HG03103 (cell line): ENCODE results near the gene BRD2.
A peak's percentile ranks its signal among the peaks of the same experiment; 100 is the strongest.

Experiments used
- ATAC-seq: cut with Tn5 transposase; IDR thresholded peaks from one replicate; pipeline ENCODE4 v1.9.1; 2021; ENCODE audit warnings: low read depth; ENCODE audit not compliant: unreplicated experiment

Gene BRD2

DNA sequence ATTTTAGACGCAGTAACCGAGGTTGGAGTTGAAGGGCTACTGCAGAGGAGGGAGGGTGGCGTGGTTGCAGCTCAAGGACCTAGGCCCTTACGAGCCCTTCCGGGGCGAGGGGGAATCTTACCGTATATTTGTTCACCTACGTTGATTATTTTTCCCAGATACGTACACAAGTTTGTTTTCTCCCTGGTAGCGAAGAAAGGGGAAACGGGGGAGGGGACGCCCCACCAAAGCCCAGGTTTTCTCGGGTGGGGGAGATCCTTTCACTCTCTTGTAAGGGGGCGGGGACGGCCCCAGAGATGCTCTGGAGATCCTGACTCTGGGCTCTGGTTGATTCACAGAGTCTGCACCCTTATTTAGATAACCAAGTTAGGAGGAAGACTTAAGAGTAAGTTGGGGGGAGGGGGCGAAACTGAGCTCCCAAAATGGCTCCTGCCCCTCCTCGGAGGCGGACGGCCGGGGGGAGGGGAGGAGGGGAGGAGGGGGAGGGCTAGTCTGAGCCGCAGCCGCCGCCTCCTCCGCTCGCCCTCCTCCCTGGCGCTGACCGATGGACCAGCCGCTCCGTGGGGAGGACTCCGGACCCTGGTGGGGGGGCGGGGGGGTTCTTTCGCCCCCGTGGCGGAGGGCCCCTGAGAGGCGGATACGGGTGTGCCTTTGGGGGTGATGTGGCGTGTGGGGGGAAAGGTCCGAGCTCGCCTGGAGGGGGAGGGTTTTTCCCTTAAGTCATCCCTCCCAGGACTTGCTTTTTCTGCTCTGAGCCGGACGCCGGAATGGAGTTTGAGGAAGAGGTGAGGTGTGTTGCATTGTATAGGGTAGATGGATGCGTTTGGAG lies 2.2 kb downstream of the BRD2 start:
- no peak for ATAC-seq

DNA sequence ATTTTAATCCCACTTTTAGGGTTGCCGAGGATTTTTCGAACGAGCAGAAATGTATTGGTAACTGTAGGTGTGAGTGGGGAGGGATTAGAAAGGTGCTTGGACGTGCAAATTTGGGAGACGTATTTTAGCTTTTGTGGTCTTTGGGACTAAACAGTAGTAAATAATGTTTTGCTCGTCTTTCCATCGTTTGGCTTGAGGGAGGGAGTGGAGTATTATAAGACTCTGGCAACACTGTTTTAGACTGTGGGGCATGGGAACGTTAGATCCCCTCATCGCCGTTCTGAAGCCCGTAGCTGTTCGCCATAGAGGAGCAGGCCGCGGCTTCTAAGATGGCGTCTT lies 2.8 kb downstream of the BRD2 start:
- ATAC-seq: no peak

DNA sequence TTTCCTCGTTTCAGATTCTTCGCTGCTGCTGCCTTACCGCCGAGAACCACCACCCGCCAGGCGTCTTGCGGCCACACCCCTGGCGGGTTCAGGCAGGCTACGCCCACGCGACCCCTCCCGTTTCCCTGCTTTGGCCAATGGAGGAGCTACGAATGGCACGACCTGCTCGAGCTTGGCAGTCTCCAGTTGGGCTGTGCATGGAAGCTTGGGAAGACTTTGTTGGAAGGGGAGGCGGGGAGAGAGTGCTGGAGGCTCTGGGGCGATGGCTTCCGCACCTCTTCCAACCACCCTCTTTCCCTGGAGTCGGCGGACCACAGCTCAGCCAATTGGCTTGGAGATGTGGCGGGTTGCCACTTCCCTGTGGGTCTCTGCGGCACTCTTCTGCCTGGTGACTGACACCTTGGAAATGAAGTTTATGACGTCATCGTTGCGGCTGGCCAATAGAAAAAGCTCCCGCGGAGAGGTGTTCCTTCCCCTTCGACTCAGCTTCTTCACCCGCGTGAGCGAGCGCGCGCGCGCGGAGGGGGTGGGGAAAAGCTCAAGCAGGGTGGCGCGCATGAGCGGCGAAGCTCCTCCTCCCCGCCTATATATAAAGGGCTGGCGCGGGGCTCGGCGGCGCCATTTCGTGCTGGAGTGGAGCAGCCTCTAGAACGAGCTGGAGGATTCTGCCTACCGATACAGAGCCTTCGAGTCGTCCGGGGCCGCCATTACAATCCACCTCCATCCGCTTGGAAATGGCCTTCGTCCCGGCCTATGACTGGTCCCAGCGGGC lies 3.4 kb downstream of the BRD2 start:
- peak; percentile 33 for ATAC-seq

DNA sequence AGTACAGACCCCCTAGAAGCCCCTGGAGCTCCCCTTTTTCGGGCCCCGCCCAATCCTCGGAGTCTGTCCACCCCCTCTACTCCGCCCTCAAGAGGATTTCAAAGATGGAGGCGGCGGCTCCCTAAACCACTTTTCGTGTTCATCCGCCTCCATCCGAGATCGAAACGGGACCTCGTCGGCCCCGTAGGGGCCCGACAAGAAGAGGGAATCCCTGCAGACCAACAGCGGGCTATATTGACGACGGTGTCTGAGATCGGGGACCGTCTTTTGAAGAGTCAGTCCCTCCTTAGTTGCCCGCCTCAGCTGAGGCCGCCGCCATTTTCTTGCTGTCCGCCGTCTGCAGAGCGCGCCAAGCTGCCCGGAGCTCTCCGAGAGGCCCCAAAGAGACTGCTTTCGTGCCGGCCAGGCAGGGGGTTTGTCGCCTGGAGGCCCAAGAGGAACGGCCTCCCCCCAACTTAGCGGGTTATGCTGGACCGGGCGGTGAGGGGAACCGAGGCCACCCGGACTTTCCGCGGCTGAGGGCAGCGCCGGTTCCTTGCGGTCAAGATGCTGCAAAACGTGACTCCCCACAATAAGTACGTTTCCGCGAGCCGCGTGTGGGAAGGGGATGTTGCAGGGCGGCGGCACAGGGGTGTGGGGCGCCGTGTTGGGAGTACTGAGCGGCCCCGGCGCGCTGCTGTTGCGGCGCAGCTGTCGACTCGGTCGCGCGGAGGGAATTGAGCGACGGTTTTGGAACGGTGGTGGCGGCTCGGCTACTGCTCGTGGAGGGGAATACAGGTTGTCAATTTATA lies 4.2 kb downstream of the BRD2 start:
- no peak for ATAC-seq

DNA sequence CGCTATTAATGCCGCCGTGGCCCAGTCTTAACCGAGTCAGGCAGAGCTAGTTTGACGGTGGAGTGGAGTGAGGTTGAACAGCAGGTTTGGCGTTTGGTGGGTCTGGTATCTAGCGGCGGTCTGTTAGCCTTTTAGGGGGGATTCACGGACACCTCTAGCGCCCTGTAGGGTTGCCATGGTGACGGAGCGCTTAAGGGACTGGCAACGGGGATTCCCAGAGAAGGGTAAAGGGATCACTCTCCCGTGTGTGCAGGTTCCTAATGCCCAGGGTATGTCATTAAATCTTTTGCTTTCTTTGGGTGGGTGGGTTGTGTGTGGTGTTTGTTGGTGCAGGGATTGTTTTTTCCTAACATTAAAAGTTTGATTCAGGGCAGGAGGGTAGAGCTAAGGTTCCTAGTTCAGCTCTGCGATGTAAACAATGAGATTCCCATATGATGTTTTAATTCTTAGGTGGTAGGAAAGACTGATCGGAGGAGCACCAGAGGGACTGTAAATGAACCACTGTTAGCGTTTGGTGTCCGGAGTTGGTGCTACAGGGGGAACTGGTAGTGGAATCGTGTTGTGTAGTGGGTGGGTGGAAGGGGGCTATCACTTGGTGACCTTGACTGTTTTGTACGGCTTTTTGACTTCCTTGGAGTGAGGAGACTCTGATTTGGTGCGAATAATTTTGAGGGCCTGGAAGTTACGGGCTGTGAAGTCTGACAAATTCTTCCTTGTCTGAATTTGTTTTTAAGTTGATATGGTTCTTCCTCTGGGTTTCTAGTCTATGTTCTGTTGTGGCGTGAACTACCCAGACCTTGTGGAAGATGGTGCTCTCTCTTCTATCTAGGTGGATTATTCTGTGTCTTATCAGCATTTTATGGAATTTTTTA lies 5.0 kb downstream of the BRD2 start:
- no peak for ATAC-seq

DNA sequence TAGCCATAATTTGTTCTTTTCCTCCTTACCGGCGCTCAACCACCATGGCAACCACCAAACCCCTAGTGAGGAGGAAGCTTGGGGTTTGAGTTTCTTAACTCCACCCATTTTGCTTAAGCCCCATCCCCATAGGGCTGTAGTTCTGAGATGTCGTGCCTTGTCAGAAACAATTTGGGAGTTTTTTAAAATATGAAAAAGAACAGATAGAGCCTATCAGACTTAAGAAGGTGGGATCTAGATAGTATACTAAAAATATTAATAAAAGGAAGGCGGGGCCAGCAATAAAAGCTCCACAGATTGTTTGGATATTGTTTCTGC lies 5.6 kb downstream of the BRD2 start:
- no peak for ATAC-seq

DNA sequence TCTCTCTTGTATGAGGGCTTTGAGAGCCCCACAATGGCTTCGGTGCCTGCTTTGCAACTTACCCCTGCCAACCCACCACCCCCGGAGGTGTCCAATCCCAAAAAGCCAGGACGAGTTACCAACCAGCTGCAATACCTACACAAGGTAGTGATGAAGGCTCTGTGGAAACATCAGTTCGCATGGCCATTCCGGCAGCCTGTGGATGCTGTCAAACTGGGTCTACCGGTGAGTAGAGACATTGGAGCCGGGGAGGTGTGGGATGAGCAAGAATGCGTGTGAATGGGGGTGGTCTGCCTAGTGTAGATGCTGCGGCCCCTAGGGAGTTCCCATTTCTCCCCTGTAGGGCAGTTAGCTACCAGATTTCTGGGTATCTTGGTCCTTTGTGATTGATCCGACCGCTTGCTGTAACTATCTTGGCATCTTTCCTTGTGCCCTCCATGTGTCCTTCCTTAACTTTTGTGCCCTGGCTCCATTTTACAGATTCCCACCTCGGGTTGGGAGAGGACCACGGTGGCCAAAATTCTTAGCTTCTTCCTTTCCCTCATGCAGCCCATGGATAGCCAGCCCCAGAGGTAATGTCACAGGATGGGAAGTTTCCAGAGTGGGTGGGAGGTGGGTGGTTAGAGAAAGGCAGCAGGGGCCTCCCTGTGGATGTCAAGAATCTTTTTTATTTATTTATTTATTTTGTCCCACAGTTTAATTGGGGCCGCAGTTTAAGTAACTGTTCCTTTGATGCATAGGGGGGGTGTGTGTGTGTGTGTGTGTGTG lies 6.3 kb downstream of the BRD2 start:
- no peak for ATAC-seq

DNA sequence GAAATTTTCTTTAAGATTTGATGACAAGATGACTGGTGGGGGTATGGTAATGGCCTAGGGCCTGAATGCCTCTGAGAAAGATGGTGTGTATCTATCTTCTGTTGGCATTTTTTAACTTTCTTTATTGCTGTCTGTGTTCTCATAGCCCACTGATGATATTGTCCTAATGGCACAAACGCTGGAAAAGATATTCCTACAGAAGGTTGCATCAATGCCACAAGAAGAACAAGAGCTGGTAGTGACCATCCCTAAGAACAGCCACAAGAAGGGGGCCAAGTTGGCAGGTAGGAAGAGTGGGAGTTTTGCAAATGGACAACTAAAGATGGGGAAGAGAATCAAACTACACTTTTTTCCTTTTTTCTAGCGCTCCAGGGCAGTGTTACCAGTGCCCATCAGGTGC lies 7.5 kb downstream of the BRD2 start:
- ATAC-seq: no peak

DNA sequence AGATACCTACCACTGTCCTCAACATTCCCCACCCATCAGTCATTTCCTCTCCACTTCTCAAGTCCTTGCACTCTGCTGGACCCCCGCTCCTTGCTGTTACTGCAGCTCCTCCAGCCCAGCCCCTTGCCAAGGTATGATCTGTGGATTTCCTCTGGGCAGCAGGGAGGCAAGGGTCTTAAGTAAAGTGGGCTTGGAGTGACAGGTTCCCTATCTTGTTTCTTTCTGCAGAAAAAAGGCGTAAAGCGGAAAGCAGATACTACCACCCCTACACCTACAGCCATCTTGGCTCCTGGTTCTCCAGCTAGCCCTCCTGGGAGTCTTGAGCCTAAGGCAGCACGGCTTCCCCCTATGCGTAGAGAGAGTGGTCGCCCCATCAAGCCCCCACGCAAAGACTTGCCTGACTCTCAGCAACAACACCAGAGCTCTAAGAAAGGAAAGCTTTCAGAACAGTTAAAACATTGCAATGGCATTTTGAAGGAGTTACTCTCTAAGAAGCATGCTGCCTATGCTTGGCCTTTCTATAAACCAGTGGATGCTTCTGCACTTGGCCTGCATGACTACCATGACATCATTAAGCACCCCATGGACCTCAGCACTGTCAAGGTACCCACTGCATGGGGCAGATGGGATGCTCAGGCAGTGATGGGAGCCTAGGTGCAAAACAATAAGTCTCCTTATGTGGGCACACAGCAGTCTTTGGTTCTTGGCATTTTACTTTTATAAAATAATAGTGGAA lies 8.1 kb downstream of the BRD2 start:
- no peak for ATAC-seq

DNA sequence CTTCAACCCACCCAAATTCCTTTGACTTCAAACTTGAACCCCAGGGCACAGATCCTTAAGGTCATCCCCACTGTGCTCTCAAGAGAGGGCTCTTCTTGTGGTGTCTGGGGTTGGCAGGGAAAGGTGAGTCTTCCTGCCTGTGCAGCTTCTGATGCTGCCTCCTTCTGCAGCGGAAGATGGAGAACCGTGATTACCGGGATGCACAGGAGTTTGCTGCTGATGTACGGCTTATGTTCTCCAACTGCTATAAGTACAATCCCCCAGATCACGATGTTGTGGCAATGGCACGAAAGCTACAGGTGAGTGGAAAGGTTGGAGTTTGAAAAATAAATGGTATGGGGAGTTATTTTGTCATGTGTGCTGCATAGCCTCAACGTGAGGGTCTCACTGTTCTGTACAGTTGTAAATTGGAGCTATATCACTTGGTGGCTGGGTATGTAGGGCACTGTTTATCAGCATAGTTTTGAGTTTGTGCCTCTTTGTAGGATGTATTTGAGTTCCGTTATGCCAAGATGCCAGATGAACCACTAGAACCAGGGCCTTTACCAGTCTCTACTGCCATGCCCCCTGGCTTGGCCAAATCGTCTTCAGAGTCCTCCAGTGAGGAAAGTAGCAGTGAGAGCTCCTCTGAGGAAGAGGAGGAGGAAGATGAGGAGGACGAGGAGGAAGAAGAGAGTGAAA lies 9.0 kb downstream of the BRD2 start:
- no peak for ATAC-seq

DNA sequence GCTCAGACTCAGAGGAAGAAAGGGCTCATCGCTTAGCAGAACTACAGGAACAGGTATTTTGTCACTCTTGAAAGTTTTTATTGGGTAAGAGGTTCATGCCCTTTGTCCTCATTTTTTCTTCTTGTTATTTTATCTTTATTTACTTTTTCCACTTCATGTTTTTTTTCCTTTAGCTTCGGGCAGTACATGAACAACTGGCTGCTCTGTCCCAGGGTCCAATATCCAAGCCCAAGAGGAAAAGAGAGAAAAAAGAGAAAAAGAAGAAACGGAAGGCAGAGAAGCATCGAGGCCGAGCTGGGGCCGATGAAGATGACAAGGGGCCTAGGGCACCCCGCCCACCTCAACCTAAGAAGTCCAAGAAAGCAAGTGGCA lies 9.5 kb downstream of the BRD2 start:
- no peak for ATAC-seq

DNA sequence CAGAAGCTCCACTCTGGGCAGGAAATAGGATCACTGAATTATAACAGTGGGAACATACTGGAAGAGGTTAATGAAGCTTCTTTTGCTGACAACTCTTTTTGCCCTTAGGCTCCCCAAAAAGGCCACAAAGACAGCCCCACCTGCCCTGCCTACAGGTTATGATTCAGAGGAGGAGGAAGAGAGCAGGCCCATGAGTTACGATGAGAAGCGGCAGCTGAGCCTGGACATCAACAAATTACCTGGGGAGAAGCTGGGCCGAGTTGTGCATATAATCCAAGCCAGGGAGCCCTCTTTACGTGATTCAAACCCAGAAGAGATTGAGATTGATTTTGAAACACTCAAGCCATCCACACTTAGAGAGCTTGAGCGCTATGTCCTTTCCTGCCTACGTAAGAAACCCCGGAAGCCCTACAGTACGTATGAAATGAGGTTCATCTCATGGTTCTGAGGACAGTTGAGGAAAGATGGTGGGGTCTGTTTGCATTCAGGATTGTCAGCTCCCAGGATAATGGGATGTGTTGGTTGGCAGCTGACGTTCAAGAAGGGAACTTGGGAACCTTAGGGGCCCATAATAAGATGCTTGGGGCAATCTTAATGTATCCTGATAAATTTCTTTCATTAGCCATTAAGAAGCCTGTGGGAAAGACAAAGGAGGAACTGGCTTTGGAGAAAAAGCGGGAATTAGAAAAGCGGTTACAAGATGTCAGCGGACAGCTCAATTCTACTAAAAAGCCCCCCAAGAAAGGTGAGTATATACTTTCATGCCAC lies 11.5 kb downstream of the BRD2 start:
- ATAC-seq: no peak

DNA sequence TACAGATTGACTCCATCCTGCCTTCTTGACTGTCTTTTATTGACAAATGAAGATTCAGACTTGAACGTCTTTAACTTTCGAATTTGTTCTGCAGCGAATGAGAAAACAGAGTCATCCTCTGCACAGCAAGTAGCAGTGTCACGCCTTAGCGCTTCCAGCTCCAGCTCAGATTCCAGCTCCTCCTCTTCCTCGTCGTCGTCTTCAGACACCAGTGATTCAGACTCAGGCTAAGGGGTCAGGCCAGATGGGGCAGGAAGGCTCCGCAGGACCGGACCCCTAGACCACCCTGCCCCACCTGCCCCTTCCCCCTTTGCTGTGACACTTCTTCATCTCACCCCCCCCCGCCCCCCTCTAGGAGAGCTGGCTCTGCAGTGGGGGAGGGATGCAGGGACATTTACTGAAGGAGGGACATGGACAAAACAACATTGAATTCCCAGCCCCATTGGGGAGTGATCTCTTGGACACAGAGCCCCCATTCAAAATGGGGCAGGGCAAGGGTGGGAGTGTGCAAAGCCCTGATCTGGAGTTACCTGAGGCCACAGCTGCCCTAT lies 12.2 kb downstream of the BRD2 start:
- ATAC-seq: no peak

DNA sequence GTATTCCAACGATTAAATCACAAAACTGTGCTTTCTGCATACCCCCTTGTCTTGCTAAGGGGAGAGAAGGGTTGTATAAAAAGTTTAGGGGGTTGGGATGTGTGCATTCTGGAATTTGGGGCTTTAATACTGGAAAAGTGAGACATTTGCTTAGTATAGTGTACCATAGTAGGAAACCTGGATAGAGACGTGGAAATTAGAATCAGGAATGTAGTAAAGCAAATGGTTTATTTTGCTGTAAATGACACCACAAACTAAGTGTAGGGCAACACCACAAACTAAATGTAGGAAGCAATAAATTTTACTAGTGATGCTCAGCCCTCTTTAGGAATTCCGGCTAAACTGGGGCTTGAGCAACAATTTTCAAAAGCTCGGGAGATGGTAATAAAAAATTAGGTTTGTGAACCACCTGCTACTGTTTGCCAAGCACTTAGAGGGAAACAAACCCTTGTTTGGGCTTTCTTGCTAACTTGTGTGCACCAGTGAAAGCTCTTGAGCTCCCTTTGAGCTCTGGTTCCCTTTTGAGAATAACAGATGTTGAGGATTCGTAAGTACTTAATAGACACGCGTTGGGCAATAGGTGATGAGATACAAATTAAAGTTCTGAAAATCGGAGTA lies 13.8 kb downstream of the BRD2 start:
- ATAC-seq: no peak

DNA sequence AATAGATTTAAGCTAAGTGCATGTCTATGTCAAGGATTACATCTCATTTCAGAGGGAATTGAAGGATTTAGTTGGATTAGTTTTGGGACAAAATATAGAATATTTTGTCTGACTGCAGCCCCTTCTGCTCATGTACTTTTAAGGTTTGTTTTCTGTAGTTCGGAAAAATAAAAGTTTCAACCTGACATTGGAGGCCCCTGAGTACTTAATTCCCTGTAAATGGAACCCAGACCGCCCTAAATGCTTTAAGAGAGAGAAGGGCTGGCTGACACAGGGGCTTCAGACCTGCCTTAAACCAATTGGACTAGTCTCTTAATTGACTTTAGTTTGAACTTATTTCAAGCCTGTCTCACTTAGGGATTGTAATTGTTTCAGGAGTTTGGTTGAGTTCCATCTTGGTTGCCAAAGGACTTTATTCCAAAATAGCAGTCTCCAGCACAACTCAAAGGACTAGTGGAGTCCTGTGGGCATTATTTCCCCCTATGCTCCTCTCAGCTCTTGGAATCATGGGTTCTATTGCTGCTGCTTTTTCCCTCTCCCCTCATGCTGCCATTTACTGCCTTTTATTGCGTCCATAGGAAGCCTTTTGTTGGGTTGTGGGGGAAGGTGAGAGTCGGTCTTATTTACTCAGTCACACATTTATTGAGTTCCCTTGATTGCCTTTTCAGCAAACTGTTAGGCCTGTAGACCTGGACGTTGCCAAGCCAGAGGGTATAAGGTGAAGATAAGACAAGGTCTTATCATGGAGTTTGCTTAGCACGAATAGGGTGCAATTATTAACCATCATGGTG lies 14.5 kb downstream of the BRD2 start:
- no peak for ATAC-seq

DNA sequence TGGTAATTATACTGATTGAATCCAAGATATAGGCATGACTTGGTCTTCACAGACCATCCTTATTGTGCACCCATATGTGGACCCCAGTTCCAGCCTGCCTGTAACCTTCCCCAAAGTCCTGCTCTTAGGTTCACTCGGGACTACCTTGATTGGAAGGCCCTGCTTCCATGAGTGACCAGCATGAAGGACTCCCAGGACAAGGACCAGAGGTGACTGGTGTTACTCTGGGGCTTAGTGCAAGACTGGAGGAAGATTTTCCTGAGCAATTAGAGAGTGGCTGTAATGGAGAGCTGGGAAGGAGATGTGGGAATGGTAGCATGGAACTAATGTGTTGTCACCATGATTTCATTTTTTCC lies 15.1 kb downstream of the BRD2 start:
- ATAC-seq: no peak
